Limb (tissue), 2 donors: ENCODE results near the gene ANKRD24.
"Not testable (repeated sequence)": the region's sequence is repeated elsewhere in the genome, so short reads cannot be mapped to it uniquely, and the experiment has no call there.

Experiments
- DNase-seq, 2 donors: peaks; one replicate each; pipeline ENCODE4 v3.0.0-alpha.2; 2016; ENCODE audit errors: extremely low spot score in 2 of 2

ANKRD24 gene

DNA sequence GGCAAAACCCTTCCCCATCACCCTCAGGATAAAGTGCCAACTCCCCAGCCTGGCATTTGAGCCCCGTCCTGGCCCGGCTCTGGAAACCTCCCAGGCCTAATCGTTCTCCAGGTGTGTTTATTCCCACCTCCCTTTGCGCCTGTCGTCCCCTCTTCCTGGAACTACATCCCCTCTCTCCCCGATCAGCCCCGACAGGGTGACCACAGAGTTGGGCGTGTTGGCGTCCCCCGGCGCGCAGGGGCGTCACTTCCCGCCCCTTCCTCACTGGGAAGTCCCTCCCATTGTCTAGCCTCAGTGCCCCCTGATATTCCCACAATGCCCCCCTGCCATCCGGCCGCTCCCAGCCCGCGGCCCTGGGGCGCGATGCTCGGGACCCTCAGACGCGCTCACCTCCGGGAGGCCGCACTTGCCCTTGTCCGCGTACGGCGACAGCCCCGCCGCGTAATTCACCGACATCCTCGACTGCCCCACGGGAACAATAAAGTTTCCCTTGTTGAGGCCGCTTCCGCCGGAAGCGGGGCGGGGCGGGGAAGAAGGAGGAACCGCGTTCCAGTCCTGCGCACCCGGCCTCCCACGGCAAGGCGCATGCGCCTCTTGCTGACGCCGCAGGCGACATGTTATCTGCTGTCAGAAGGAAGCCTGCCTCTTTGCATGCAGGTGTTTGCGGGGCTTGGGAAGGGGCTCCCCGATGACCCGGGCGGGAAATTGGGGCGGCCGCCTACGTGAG is at the start of gene ANKRD24, which contains the start of gene SIRT6:
TSS of gene ANKRD24 (plus strand) at position 606 of the 727 bp plus-strand sequence. CDS start 3,737 bp downstream, outside the sequence.
TSS of gene SIRT6 (minus strand) at position 480 of the 727 bp plus-strand sequence. CDS start at position 456, 24 bp downstream.
- DNase-seq: peak; percentile 94 to 95

DNA sequence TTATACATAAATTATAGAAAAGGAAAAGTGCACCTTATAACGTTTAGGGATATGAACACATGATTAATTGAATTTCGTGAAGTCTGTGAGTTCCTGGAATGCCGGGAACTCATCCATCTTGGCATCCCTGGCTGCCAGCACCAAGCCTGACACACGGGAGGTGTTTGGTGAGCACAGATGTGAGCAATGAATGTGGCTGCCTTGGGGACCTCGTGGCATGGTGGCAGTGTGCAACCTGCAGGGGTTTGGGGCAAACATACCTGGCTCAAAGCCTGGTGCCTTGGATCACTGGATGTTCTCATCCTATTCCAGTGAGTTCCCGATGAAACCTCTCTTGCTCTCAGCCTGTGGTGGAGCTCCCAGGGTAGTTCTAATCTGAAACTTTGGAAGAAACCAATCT is 48.1 kb upstream of the ANKRD24 start:
- no peak for DNase-seq

DNA sequence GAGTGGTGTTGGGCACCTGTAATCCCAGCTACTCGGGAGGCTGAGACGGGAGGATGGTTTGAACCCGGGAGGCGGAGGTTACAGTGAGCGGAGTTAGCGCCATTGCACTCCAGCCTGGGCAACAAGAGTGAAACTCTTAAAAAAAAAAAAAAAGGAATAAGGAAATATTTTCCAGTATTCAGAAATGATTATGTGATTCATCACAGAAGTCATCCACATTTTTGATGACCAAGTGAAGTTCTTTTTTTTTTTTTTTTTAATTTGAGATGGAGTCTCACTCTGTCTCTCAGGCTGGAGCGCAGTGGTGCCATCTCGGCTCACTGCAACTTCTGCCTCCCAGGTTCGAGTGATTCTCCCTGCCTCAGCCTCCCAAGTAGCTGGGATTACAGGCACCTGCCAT is 47.1 kb upstream of the ANKRD24 start:
- DNase-seq: not testable (repeated sequence)

DNA sequence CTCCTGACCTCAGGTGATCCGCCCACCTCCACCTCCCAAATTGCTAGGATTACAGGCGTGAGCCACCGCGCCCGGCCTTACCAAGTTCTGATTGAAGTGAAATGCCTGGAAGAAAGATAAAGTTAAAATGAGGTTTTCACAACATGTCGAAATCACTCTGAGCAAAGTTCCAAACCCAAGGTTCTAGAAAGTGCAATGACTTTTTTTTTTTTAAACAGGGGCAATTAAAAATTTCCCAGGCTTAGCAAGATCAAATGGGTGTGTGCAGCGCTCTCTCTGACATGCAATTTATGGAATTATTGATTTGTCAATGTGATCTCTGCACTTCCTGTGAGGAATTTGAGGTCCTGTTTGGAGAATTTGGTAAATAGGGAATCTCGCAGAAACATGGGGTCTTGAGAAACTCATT is 45.8 kb upstream of the ANKRD24 start:
- no peak for DNase-seq

DNA sequence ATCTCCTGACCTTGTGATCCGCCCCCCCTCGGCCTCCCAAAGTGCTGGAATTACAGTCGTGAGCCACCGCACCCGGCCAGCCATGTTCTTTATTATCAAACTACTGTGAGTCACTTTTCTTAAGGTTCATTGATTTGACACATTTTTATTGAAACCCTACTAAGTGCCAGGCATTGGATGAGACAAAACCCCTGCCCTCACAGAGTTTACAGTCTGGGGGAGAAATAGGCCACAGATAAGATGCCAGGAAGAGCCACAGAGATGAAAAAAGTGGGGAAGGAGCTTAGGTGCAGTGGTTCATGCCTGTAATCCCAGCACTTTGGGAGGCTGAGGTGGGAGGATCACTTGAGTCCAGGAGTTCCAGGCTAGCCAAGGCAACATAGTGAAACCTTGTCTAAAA is 44.0 kb upstream of the ANKRD24 start:
- DNase-seq: no peak

DNA sequence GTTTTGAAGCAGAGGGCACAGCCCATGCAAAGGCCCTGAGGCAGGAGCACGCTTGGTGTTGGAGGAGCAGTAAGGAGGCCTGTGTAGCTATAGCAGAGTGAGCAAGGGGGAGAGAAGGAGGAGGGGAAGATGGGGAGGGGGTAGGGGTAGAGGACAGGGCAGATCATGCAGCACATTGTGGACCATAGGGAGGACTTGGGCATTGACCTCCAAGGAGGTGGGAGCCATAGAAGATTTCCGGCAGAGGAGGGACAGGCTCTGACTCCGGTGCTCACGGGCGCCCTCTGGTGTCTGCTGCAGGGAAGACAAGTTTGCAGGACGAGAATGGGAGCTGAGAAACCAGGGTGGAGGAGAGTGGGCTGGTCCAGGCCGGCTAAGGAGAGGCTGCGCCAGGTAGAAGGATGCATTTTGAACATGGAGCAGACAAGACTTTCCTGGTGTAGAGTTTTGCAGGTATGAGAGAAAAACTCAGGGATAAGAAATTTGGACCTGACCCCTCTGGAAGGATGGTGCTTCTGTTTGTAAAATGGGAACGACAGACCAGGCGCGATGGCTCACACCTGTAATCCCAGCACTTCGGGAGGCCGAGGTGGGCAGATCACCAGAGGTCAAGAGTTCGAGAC is 42.8 kb upstream of the ANKRD24 start:
- peak in 1 of 2 donors; percentile 74 for DNase-seq

DNA sequence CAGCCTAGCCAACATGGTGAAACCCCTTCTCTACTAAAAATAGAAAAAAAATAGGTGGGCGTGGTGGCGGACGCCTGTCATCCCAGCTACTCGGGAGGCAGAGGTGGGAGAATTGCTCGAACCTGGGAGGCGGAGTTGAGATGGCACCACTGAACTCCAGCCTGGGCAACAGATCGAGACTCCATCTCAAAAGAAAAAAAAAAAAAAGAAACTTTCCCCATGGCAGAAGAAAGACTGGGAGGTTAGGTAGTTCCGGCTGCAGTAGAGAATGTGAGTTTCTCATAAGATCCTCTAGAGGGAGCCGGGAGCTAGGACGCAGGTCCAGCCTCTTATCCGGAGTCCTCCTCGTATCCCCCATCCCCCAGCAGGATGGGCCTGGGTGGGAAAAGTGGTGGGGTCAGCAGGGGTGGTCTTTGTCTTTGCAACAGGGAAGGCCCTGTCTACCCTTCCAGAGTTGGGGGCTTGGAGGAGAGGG is 42.2 kb upstream of the ANKRD24 start:
- peak in 1 of 2 donors; percentile 61 for DNase-seq

DNA sequence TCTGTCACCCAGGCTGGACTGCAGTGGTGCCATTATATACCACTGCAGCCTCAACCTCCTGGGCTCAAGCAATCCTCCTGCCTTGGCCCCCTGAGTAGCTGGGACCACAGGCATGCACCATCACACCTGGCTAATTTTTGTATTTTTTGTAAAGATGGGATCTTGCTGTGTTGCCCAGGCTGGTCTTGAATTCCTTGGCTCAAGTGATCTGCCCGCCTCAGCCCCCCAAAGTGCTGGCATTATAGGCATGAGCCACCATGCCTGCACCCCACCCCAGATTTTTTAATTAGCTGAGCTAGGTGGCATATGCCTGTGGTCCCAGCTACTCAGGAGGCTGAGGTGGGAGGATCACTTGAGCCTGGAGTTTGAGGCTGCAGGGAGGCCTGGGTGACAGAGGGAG is 39.6 kb upstream of the ANKRD24 start:
- not testable (repeated sequence) for DNase-seq

DNA sequence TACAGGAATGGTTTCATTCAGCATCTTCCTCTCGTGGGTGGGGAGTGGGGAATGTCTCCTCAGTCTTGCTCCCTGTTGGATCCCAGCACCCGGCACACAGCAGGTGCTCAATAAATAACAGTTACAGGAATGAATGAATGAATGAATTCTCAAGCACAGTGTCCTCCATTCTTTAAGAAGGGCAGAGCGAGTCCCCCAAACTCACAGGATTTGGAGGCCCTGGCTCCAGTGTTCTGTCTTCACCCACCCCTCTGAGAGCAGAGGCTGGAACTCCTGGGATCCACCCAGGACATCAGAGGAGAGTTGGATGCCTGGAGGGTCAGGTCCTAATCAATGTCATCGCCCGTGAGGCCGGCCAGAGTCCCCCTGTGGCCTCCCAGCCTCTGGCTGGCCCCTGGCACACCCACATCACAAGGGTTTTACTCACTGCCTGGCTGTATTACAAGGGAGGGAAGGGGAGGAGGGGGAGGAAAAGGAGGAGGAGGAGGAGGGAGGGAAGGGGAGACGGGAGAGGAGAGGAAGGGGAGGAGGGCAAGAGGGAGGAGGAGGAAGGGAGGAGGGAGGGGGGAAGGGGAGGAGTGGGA is 37.7 kb upstream of the ANKRD24 start:
- no peak for DNase-seq

DNA sequence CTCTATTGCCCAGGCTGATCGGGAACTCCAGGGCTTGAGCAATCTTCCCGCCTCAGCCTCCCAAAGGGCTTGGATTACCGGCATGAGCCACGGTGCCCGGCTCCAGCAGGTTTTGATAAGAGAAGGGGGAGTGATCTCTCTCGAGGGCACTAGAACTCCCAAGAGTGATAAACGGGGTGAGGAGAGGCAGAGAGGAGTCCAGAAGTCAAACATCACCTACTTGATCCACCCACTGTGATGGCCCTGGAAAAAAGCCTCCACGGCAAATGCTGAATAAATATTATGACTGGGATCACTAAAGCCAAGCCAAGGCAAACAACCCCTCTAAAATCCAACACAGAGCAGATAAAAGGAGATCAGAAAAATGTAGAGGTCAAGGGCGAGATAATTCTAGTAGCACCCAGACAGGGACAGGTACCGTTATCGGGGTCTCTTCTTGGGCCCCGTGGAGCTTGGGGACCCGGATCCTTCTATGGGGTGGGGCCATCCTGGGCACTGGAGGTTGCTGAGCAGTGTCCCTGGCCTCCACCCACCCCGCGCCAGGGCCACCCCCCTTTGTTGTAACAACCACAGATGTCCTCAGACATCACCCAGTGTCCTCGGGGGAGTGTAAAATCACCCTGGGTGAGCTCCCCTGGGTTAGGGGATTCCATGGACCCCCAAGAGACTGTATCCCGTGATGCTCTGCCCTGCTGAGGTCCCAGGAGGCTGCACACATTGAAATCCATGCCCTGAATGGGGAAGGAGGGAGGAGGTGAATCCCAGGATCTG is 32.8 kb upstream of the ANKRD24 start:
- DNase-seq: no peak

DNA sequence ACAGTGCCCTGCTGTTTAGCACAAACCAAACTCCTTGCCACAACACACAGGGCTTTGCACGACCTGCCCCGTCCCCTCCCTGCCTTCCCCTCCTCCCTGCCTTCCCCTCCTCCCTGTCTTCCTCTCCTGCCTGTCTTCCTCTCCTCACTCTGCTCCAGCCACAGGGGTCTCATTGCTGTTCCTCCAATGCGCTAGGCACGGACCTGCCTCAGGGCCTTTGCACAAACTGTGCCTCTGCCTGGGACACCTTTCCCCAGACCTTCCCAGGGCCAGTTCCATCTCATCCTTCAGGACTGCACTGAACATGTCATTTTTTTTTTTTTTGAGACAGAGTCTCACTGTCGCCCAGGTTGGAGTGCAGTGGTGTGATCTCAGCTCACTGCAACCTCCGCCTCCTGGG is 30.9 kb upstream of the ANKRD24 start:
- DNase-seq: no peak

DNA sequence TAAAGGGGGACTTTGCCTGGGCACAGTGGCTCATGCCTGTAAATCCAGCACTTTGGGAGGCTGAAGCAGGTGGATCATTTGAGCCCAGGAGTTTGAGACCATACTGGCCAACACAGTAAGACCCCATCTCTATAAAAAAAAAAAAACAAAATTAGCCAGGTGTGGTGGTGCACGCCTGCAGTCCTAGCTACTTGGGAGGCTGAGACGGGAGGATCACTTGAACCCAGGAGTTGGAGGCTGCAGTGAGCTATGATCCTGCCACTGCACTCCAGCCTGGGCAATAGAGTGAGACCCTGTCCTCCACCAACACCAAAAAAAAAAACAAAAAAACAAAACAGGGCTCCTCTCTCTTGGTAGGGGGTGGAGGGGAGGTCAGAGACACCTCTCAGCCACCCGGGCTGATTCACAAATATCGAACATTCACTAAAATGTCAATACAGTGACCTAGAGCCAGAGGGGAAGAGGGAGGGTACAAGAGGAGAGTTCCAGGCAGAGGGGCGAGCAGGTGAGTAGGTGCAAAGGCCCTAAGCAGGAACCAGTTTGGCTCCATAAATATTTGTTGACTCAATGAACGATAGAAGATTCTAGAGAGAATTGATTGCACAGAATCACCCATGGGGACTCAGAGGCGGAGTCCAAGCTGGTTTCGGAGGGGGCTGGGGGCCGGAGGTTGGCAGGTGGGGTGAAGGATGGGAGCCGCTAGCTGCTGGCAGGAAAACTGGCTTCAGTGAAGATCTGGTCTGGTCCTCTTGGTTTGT is 30.1 kb upstream of the ANKRD24 start:
- DNase-seq: no peak

DNA sequence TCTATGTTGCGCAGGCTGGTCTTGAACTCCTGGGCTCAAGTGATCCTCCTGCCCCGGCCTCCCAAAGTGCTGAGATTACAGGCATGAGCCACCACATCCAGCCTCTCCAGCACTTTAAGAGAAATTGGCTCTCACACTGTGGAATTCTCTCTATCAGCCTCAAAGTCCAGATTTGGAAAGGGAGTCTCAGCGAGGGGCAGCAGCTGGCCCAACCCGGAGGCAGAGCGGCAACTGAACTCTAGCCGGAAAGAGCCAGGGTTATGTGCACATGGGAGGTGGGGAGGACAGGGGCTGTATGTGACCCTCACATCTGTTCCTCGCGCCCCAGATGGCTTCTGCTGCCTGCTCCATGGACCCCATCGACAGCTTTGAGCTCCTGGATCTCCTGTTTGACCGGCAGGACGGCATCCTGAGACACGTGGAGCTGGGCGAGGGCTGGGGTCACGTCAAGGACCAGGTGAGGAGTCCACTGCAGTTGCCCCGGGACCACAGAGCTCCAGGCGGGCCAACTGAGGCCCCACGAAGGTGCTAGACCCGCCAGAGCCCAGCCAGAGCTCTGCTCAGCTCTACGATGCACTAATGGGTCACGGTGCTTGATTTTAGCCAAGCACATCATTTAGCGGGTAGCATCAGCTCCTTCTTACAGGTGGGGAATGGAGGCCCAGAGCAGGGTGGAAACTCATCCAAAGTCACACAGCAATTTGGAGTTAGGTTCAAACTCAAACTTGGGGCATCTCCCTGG is 27.7 kb upstream of the ANKRD24 start:
- no peak for DNase-seq

DNA sequence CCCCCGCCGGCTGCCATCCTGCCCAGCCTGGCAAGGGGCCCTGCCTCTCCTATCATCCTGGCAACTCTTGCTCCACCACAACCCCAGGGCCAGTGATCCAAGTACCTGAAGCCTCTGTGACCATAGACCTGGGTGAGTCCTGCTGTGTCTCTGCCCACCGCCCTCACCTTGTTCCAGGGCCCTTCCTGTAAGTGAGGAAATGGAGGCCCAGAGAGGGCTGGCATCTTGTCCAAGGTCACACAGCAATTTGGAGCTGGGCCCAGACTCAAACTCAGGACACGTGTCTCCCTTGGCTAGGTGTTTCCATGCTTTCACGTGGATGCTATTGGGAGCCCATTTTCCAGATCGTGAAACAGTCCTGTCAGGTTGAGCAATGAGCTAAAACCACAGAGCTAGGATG is 25.3 kb upstream of the ANKRD24 start:
- no peak for DNase-seq

DNA sequence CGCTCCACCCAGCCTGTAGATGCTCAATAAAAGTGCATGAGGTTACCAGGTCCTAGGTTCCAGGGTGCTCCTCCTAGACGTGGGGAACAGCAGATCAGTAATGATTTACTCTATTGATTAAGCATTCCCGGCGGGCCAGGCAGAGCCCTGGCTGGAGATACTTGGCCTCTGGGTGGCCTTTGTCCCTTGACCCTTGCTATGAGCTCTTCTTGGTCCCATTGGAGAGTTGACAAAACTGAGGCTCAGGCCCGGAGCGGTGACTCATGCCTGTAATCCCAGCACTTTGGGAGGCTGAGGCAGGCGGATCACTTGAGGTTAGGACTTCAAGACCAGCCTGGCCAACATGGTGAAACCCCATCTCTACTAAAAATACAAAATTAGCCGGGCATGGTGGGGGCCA is 24.5 kb upstream of the ANKRD24 start:
- DNase-seq: not testable (repeated sequence)

DNA sequence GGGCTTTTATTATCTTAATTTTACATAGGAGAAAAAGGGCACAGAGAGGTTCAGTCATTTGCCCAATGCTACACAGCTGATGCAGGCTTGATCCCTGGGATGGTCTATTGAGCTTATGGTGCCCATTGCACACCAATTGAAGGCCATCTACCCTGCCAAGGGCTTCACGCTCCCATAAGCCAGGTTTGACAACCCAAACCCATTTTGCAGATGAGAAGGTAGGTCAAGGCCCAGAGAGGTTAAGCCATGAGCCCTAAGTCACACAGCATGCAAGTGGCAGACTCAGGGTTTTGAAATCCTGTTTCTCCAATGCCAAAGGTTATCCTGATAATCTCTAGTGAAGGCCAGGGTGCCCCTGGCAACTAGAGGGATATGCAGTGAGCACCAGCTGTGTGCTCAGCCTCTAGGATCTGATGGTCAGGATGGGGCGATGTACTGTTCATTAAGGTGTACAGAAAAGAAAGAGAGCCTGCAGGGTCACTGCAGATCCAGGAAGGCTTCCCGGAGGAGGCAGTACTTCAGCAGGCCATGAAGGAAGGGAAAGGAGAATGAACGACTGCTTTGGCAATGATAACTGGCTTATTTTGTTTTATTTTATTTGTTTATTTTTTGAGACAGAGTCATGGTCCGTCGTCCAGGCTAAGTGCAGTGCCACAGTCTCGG is 20.9 kb upstream of the ANKRD24 start:
- no peak for DNase-seq

DNA sequence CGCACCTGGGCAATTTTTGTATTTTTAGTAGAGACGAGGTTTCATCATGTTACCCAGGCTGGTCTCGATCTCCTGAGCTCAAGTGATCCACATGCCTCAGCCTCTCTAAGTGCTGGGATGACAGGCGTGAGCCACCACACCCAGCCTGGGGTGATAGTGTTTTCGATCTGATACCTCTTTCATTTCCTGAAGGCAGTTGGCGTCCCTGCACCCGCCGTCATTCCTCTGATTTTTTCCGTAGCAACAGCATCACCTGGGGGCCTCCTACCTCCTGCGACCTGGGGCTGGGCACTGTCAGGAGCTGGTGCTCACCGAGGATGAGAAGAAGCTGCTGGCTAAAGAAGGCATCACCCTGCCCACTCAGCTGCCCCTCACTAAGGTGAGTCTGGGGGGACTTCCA is 18.2 kb upstream of the ANKRD24 start:
- no peak for DNase-seq

DNA sequence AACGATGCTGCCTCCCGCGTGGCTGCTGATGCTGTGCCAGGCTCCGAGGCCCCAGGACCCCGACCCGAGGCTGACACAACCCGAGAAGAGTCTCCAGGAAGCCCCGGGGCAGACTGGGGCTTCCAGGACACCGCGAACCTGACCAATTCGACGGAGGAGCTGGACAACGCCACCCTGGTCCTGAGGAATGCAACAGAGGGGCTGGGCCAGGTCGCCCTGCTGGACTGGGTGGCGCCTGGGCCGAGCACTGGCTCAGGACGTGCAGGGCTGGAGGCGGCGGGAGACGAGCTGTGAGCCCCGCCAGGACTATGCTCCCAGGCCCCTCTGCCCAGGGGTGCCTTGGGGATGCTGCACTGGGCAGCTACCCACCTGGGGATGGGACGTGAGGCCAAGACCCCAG is 10.8 kb upstream of the ANKRD24 start:
- no peak for DNase-seq

DNA sequence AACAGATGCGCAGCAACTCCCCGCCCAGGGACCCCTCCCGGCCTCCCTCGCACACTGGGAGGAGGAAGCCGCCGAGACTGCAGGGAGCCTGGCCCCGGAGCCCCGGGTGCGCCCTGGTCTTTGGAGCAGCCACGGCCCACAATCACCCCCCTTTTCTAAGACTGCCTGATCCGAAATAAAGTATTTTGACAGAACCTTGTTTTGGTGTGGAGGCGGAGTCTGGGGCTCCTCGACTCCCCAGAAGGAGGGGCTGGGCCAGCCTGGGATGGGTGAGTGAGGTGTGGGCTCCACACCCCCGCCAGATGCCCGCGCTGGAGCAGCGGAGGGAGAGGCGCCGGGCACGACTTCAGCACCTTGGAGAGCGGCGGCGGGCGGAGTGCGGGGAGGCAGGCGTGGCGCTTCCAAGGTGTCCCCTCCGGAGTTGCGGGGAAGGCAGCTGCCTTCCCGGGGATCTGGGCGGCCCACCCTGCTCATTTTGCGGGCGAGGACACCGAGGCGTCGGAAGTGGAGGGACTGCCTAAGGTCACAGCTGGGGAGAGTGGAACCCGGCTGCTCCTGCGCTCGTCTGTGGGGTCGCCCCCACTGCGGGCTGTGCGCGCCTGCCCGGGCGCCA is 9.5 kb upstream of the ANKRD24 start:
- peak; percentile 25 to 85 for DNase-seq
